HG02973 (cell line): ENCODE results near the gene PYGO2.
"Not testable (repeated sequence)": the region's sequence is repeated elsewhere in the genome, so short reads cannot be mapped to it uniquely, and the experiment has no call there.

Experiments
- ATAC-seq: cut with Tn5 transposase; IDR thresholded peaks from one replicate; pipeline ENCODE4 v1.9.1; 2021; ENCODE audit warnings: moderate library complexity; ENCODE audit not compliant: unreplicated experiment

PYGO2 gene

GRCh38 chr1:154982897-154983648 lies 21.5 kb upstream of the PYGO2 start, which contains the start of gene FLAD1:
Gene FLAD1, plus strand, starts transcription at chr1:154983344. Its CDS starts 351 bp downstream, at chr1:154983695.
- ATAC-seq: peak; percentile 92

- no peak for ATAC-seq
Measured at GRCh38 chr1:154982341-154982740, 20.8 kb upstream of the PYGO2 start.

GRCh38 chr1:154978360-154978759 lies 16.8 kb upstream of the PYGO2 start:
- ATAC-seq: no peak

GRCh38 chr1:154977762-154978161 lies 16.2 kb upstream of the PYGO2 start:
- not testable (repeated sequence) for ATAC-seq

- ATAC-seq: no peak
Measured at GRCh38 chr1:154975409-154976059, 14.0 kb upstream of the PYGO2 start.

- peak; percentile 35 for ATAC-seq
Measured at GRCh38 chr1:154974808-154975408, 13.3 kb upstream of the PYGO2 start.

GRCh38 chr1:154974102-154974807 lies 12.7 kb upstream of the PYGO2 start, which contains the start of gene CKS1B:
Gene CKS1B, plus strand, starts transcription at chr1:154974681. Its CDS starts 65 bp downstream, at chr1:154974746.
- ATAC-seq: peak; percentile 68

- ATAC-seq: no peak
Measured at GRCh38 chr1:154973344-154974101, 11.9 kb upstream of the PYGO2 start.

GRCh38 chr1:154972517-154973343 lies 11.1 kb upstream of the PYGO2 start:
- no peak for ATAC-seq

GRCh38 chr1:154972213-154972516 lies 10.6 kb upstream of the PYGO2 start:
- ATAC-seq: no peak

- no peak for ATAC-seq
Measured at GRCh38 chr1:154971341-154971998, 9.9 kb upstream of the PYGO2 start.

GRCh38 chr1:154970631-154971340 lies 9.2 kb upstream of the PYGO2 start, which contains the start of gene SHC1:
Gene SHC1, minus strand, starts transcription at chr1:154970747. Its CDS starts 221 bp downstream, at chr1:154970526.
- ATAC-seq: no peak

GRCh38 chr1:154969860-154970452 lies 8.4 kb upstream of the PYGO2 start:
- ATAC-seq: no peak

- ATAC-seq: no peak
Measured at GRCh38 chr1:154969246-154969645, 7.7 kb upstream of the PYGO2 start.

- no peak for ATAC-seq
Measured at GRCh38 chr1:154968731-154969130, 7.1 kb upstream of the PYGO2 start.

GRCh38 chr1:154967331-154967950 lies 5.9 kb upstream of the PYGO2 start:
- no peak for ATAC-seq

GRCh38 chr1:154966111-154966510 lies 4.5 kb upstream of the PYGO2 start:
- ATAC-seq: no peak

GRCh38 chr1:154964359-154964758 lies 2.8 kb upstream of the PYGO2 start:
- ATAC-seq: no peak
